Middle frontal gyrus (tissue), 1 donor: Measurements from ENCODE around the gene NR1I3.

ENCODE experiments used
- DNase-seq: peaks from one replicate; pipeline ENCODE4 v3.0.0-alpha.2; 2015; ENCODE audit warnings: low spot score; ENCODE audit errors: extremely low spot score

Gene NR1I3

GRCh38 chr1:161219078-161219892 is 18.7 kb downstream of the NR1I3 start:
- DNase-seq: no peak

- DNase-seq: no peak
Observed at GRCh38 chr1:161218301-161219077, 19.5 kb downstream of the NR1I3 start.

GRCh38 chr1:161217831-161218230 is 20.2 kb downstream of the NR1I3 start:
- no peak for DNase-seq

DNA sequence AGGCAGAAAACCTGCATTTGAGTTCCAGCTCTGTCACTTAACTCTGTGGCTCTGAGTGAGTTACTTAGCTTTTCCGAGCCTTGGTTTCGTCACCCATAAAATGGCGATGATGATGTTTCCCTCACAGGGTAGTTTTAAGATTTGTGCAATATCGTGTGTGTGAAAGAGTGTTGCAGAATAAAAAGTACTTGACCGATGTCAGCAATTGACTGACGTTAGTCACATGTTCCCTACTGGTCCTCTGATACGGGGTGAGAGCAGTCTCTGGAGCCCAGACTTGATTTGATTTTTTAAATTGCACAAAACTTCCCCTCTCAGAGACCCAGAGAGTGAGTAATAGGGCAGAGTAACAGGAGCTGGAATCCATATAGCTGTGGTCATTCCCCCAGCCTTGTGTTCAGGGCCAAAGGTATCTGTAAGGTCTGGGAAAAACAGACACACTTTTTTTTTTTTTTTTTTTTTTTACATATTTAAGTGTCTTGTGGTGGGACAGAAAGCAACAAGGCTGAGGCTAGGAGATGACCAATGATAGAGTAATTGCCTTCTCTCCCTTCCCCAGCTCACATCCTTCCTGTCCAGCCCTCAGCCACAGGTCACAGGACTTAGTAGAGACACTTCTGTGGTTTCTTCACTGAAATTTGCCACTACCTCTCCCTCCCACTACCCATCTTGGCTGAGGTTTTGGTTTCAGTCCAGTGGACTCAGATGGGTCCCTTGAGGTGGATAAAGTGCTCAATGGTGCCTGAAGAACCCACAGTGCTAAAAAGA is 20.9 kb downstream of the NR1I3 start:
- no peak for DNase-seq

DNA sequence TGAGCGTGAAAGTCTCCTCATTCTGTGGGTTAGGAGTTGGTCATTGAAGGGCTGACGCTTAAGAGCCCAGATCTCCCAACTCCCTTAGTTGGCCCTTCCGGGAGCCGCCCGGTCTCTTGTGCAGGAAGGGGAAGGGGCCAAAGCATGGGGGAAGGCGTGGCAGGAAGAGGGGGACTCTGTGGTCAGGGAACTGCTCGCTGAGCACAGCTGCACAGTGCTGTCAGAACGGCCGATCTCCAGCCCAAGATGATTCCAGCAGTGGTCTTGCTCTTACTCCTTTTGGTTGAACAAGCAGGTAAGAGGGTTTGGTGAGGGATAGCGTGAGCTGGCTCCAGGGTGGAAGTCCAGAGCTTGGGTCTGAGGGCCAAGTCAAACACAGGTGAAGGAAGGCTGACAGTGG is 22.9 kb downstream of the NR1I3 start, which contains the start of gene FCER1G:
TSS of gene FCER1G (plus strand) at position 220 of the 400 bp plus-strand sequence. CDS start at position 247, 27 bp downstream.
- no peak for DNase-seq

GRCh38 chr1:161214369-161214768 is 23.6 kb downstream of the NR1I3 start:
- DNase-seq: no peak

DNA sequence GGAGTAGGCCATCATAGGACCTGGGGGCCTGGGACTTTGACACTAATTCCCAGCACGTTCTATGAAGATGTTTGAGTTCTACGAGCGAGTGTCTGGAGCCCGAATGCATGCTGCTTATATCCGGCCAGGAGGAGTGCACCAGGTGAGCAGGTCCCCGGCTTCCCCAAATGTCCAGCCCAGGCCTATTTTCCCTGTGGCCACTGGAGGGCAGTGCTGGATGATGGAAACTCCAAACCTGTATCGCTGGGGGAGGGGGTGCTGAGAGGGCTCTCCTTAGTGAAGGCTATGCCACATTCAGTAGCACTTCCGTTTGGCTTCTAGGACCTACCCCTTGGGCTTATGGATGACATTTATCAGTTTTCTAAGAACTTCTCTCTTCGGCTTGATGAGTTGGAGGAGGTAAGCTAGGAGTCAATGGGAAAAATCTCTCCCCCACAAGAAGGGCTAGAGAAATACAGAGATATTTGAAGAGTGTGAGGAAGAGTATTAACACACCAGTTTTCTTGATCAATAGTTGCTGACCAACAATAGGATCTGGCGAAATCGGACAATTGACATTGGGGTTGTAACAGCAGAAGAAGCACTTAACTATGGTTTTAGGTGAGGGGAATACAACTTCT is 28.1 kb downstream of the NR1I3 start:
- peak; percentile 62 for DNase-seq

DNA sequence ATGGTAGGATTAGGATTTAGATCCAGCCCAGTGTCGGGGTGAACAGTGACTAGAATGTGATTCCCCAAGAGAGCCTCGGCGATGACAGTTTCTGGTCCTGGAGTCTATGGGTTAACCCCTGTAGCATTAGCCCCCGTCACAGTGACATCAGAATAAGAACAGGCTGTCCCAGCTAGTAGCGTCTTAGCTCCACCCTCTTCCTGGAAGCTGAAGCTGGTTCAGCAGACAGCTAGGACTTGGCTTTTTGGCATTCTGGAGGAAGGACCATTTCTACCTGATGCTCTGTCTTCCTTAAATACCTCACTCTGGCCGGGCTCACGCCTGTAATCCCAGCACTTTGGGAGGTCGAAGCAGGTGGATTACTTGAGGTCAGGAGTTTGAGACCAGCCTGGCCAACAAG is 30.8 kb downstream of the NR1I3 start:
- DNase-seq: no peak

GRCh38 chr1:161206411-161207140 is 31.4 kb downstream of the NR1I3 start:
- DNase-seq: no peak

DNA sequence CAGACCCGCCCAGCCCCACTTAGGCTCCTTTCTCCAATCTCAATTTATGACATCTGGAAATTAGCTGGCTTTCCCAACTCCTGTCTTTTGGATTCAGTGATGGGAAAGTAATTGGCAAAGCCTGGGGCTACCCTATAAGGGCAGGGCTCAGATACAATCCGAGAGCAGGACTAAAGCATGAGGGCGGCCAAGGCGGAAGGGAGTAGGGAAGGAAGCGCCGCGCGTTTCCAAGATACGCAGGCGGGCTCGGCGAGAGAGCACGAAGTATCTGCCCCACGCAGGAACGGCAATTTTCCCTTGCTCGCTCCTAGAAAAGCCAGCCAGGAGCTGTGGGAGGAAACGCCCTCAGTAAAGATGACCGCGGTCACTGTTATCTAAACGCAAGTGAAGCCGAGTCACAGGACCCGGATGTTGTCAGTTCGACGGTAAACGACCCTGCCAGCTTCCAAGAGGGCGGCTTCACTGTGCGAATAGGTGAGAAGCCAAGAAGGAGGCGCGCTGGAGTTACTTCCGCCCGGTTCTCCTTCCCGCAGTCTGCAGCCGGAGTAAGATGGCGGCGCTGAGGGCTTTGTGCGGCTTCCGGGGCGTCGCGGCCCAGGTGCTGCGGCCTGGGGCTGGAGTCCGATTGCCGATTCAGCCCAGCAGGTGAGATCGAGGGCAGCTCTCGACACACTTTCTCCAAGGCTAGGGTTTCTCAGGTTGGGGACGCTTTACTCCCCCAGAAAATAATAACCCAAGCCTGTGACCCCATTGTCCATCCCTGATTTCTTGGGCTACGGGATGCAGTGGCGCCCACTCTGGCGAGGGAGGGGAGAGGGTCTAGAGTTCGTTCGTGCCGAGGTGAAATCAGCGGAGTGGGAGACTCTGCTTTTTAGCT is 35.9 kb downstream of the NR1I3 start, which contains the start of gene NDUFS2:
TSS of gene NDUFS2 (plus strand) at position 532 of the 877 bp plus-strand sequence. CDS start at position 551, 19 bp downstream.
- peak; percentile 100 for DNase-seq

- DNase-seq: no peak
Observed at GRCh38 chr1:161200992-161201835, 36.8 kb downstream of the NR1I3 start.

DNA sequence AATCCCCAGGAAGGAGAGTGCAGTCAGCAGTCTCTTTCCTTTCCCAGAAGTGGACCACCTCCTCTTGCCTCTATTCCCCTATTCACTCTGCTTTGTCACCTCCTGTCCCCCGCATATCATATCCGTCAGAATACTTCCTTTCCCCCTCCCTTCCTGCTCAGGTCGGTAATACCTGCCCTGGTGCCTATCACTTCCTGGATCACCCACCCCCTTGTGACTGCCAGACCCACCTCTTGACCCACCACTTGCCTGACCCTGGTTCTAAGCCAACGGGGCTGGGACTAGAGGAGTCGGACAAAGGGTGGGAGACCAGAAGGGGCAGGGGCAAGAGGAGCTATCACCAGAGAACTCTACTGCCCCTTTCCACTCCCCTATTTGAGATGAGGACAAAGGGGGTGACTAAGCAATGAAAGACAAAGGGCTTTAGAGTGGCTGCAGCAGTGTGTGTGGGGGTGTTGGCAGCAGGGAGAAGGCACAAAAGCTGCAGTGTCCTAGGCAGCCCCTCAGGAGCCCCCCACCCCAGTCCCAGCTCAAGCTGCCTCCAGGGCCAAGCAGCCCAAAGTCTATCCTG is 37.5 kb downstream of the NR1I3 start:
- peak; percentile 58 for DNase-seq

DNA sequence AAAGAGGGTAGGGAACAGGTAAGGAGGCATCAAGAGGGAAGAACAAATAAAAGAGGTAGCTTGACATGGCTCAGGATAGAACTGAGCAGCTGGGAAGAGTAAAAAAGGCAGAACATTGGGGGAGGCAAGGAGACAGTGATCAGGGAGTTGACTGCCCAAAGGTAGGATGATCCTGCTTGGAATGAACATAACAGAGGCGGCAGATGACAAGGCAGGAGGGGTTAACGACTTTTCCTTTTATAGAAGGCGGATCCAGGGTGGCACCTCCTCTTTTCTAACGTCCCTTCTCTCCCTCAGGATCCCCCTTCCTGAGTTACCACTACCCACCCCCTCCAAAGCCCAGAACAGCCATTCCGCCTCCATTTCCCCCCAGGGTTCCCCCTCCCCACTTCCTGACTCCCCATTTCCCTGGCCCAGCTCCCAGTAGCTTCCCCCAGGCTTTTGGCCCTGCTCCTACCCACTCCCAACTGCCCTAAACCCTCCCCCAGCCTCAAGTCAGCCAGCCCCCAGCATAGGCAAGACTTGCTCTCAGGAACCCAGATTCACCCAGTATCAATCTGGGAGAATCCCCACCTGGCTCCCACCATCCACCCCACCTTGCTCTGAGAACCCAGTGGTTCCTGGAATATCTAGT is 38.4 kb downstream of the NR1I3 start:
- DNase-seq: no peak

DNA sequence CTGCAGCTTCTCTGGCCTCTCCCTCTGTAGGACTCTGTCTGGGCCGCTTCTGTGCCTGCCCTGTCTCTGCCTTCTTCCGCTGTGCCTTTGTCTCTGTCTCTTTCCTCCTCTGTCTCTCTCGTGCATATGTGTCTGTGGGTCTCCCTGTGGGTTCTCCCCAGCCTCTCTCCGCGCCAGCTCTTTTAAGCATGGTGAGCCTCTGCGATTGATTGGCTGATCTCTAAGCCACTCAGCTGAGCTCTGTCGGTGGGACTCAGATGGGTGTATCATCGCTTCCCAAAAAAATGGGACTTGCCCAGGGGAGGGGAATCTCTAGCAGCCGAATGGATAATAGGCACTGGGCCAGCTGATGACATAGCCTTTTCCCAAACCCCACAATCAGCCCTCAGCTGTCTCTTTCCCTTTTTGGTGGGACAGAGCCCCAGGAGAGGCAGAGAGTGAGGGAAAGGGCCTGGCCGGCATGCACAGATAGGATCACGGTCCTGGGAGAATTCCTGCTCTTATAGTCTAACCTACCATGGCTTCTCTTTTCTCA is 39.0 kb downstream of the NR1I3 start, which contains the start of gene ADAMTS4:
TSS of gene ADAMTS4 (minus strand) at position 158 of the 535 bp plus-strand sequence. CDS start 427 bp downstream, outside the sequence.
- peak; percentile 68 for DNase-seq

DNA sequence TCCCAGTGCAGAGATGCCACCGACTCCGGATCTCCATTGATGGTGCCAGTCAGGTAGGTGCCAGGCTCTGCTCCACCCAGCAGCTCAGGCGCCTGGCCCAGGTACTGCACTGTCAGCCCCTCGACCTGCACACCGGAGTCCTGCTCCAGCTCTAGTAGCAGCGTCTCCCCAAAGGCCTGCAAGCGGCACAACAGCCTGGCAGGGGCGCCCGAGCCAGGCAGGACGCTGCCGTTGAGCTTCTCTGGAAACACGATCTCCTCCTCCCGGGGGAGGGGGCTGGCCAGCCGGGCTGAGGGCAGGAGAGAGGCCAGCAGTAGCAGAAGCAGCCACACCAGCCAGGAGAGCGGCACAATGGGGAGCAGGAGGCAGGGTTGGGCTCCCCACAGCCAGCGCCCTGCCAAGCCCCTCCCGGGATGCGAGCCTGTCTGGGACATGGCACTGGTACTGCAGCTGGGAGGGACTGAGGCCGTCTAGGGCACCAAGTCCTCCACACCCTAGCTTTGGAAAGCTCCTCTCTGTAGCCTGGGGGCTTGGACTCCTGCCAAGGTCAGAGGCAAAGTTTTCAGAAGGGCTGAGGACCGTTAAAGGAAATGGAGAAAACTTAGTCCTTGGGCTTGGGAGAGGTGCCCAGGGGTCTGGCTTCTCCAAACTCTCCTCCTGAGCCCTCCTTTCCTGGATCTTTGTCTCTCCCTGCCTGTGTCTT is 39.7 kb downstream of the NR1I3 start:
- no peak for DNase-seq

- no peak for DNase-seq
Observed at GRCh38 chr1:161197560-161198193, 40.3 kb downstream of the NR1I3 start.
